HG02759 (cell line): ENCODE results near the gene SLC12A5.

Source experiments
- ATAC-seq: cut with Tn5 transposase; IDR thresholded peaks from one replicate; pipeline ENCODE4 v1.9.1; 2021; ENCODE audit warnings: mild to moderate bottlenecking, moderate library complexity; ENCODE audit not compliant: unreplicated experiment

SLC12A5 gene

GRCh38 chr20:46006022-46006705 is 22.9 kb upstream of the SLC12A5 start:
- ATAC-seq, result no peak

- no peak for ATAC-seq
Observed at GRCh38 chr20:46006964-46007363, 22.1 kb upstream of the SLC12A5 start.

DNA sequence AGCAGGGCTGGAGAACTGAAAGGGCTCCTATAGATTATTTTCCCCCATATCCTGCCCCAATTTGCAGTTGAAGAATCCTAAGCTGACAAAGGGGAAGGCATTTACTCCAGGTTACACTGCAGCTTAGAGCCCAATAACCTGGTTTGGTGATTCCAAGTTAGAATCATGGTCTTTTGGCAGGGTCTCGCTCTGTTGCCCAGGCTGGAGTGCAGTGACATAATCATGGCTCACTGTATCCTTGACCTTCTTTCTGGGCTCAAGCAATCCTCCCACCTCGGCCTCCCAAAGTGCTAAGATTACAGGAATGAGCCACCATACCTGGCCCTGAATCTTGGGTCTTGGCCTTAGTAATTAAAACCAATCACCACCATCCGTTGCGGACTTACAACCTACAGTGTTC is 21.3 kb upstream of the SLC12A5 start:
- ATAC-seq, result no peak

DNA sequence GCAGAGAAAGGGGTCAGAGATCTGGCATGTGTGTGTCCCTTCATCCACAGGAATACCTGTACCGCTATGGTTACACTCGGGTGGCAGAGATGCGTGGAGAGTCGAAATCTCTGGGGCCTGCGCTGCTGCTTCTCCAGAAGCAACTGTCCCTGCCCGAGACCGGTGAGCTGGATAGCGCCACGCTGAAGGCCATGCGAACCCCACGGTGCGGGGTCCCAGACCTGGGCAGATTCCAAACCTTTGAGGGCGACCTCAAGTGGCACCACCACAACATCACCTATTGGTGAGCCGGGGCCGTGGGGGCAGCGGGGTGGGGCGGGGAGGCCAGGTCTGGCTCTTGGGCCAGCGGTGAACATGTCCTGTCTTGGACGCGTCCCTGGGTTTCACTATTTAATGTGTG is 19.2 kb upstream of the SLC12A5 start:
- ATAC-seq, result no peak

- no peak for ATAC-seq
Observed at GRCh38 chr20:46010491-46011391, 18.3 kb upstream of the SLC12A5 start.

DNA sequence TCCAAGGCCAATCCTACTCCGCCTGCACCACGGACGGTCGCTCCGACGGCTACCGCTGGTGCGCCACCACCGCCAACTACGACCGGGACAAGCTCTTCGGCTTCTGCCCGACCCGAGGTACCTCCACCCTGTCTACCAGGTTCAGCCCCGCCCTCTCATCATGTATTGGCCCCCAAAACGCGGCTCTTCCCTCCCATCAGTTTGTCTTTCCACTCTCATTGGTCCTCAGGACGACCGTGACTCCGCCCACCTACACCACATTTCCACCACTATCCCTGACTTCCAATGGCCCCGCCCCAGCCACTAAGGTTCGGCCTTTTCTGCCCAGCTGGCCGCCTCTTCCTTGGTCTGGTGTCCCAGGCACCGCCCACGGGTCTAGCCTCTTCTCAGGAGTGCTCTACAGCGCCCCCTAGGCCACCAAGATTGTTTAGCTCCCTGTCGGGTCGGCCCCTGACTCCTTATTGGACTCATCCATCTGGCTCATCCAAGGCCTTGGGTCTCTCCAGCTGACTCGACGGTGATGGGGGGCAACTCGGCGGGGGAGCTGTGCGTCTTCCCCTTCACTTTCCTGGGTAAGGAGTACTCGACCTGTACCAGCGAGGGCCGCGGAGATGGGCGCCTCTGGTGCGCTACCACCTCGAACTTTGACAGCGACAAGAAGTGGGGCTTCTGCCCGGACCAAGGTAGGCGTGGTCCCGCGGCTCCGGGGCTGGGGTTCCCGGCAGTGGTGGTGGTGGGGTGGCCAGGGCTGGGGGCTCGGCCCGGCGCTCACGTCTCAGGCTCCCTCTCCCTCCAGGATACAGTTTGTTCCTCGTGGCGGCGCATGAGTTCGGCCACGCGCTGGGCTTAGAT is 17.2 kb upstream of the SLC12A5 start:
- ATAC-seq, result no peak

DNA sequence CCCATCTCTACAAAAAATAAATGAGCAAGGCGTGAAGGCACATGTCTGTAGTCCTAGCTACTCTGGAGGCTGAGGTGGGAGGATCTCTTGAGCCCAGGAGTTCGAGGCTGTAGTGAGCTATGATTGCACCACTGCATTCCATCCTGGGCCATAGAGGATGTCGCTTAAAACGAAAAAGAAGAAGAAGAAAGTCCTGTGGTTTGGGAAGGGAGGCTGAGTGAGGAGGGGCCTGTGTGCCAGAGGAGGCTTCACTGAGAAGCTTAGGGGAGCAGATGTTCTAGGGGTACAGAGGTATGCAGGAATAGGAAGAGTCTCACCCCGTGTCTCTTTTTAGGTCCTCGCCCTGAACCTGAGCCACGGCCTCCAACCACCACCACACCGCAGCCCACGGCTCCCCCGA is 16.1 kb upstream of the SLC12A5 start:
- no peak for ATAC-seq

GRCh38 chr20:46013322-46013828 is 15.6 kb upstream of the SLC12A5 start:
- no peak for ATAC-seq

DNA sequence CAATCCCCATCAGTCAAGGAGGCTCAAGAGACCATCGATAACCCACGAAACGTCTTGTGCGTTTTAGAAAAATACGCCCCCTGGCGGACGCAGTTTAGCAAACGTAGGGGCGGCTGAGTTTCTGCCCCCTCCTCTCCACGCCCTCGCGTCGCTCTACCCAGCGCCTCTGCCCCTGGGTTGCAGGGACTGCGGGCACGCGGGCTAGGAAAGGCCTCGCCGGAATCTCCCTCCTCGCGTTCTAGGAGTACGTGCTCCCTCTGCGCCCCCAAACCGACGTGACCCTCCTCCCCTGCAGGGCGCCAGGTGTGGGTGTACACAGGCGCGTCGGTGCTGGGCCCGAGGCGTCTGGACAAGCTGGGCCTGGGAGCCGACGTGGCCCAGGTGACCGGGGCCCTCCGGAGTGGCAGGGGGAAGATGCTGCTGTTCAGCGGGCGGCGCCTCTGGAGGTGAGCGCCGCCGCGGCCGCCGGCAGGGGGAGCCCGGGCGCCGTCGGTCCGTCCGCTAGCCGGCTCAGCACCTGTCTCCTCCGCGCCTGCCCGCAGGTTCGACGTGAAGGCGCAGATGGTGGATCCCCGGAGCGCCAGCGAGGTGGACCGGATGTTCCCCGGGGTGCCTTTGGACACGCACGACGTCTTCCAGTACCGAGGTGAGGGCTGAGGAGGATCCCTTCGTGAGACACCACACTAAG is 15.0 kb upstream of the SLC12A5 start:
- ATAC-seq, result peak; percentile 85

- ATAC-seq, result no peak
Observed at GRCh38 chr20:46014517-46015396, 14.3 kb upstream of the SLC12A5 start.

GRCh38 chr20:46017272-46017671 is 11.7 kb upstream of the SLC12A5 start:
- ATAC-seq, result no peak

- no peak for ATAC-seq
Observed at GRCh38 chr20:46018112-46018511, 10.9 kb upstream of the SLC12A5 start.

DNA sequence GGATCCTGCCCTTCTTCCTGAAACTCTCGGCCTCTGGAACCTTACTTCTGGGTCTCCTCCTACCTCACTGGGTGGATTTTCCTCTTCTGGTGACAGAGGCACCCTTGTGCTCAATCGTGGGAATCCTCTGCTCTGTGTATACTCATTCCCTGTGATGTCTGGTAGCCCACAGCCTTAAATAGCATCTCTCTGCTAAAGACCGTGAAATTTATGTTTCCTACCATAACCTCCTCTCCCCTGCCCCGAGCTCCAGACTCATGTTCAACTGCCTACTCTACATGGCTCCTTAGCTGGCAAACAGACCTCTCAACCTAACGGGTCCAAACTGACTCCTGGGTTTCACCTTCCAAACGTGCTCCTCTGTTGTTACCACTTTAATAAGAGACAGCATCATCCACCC is 10.4 kb upstream of the SLC12A5 start:
- no peak for ATAC-seq

DNA sequence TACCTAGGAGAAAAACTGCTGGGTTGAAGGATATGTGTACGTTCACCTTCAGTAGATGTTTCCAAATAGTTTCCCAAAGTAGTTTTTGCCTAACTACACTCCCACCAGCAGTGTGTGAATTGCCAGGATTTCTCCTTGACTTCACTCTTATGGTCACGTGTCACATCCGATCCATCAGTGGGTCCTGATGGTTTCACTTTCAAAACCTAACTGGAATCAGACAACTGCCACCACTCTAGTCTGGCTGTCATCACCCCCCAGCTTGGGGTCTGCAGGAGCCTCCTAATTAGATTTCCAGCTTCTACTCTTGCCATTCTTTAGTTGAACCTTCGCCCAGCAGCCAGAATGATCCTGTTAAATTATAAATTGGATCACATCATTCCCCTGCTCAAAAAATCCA is 8.5 kb upstream of the SLC12A5 start:
- ATAC-seq, result no peak

GRCh38 chr20:46021361-46022359 is 7.4 kb upstream of the SLC12A5 start:
- ATAC-seq, result no peak

GRCh38 chr20:46022411-46023147 is 6.4 kb upstream of the SLC12A5 start:
- no peak for ATAC-seq

DNA sequence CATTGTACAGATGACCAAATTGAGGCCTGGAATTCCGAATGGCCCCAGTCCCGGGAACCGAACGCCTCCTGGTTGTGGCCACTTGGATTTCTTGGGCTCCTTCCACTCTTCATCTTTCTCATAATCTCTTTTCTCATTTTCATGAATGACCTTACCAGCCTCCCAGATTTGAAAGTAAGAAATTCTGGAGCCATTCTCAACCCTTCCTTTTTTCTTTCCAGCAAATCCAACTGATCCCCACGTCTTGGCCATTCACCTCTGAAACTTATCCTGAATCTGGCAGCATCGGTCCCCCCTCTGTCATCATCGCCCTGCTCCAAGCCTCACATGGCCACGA is 5.9 kb upstream of the SLC12A5 start:
- ATAC-seq, result no peak

DNA sequence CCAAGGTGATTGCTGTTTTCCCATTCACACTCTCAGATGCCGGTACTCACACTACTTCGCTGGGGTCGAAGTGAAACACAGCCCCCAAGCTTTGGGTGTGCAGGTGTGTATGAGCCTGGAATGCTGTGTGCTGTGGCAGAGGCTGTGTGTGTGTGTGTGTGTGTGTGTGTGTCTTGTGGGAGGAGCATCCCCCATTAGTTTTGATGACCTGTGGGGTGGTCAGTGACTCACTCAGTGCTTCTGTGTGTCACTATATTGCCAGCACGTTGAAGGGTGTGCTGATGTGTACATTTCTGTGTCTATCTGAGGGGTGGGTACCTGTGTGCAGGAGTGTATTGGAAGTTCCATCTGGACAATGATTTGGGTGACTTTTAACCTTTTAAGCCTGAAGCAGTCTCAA is 5.0 kb upstream of the SLC12A5 start:
- no peak for ATAC-seq
